Heart left ventricle (tissue), 13 donors: ENCODE data around the gene PGD.

ENCODE experiments used
- POLR2A ChIP-seq, 2 donors: fragments of 450-650 bp; IDR thresholded peaks; one replicate each; pipeline ENCODE4 v1.6.1; 2017; ENCODE audit warnings: antibody characterized with exemption in 2 of 2, mild to moderate bottlenecking in 2 of 2, moderate library complexity in 2 of 2
- TF ChIP-seq, protein P1 (sequence below), 12 donors: fragments of 200-600 bp; sonication (generic) in 4 of 12; IDR thresholded peaks; one replicate each; pipeline versions ENCODE4 v1.5.0 to v1.8.0; 2018 to 2022; ENCODE audit warnings: antibody characterized with exemption in 12 of 12, mild to moderate bottlenecking in 5 of 12
- donor health status: ischemic (EF 13 %, LVEDD 7.1; RV severe dilation, severe dysfunction).
- donor health status: DM: no; HTN: yes; CAD: no.
- donor health status: DM: no; HTN: no; CAD: no.
- donor health status: ischemic (EF 25% LVEDD 6.9; RV normal size, moderate dysfunction).
- donor health status: ischemic (EF 25% LVEDD 5.7; RV mildly dilated, moderate dysfunction).
- donor health status: ischemic (EF 35%, LVEDD 5.7; RV mildly dilated, moderate dysfunction).
- donor health status: nonischemic (EF 11% LVEDD 7.7; RV severe dilation, severe dysfunction).
- donor health status: DM: yes; HTN: yes; CAD: no.
- donor health status: PGD.
- donor health status: ischemic (EF 29% LVEDD 5.4; RV normal size, mild dysfunction).
- donor health status: nonischemic (EF 23%, LVEDD 6.1; RV moderate dilation, normal function).

DNA sequence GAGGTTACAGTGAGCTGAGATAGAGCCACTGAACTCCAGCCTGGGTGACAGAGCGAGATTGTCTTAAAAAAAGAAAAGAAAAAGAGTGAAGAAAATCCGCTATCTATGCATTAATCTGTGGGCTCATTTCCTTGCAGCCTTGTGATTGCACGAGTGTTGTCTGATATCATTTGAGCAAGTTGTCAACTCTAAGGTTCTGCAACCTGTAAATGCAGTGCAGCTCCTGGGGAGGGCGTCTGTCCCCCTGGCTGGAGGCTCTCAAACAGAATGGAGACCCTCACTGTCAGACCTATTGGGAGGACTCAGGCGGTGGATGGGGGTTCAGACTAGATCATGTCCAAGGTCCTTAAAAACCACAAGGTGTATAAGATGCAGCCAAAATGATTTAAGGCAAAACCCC is 57.2 kb downstream of the PGD start:
- TF ChIP-seq, protein P1, sequence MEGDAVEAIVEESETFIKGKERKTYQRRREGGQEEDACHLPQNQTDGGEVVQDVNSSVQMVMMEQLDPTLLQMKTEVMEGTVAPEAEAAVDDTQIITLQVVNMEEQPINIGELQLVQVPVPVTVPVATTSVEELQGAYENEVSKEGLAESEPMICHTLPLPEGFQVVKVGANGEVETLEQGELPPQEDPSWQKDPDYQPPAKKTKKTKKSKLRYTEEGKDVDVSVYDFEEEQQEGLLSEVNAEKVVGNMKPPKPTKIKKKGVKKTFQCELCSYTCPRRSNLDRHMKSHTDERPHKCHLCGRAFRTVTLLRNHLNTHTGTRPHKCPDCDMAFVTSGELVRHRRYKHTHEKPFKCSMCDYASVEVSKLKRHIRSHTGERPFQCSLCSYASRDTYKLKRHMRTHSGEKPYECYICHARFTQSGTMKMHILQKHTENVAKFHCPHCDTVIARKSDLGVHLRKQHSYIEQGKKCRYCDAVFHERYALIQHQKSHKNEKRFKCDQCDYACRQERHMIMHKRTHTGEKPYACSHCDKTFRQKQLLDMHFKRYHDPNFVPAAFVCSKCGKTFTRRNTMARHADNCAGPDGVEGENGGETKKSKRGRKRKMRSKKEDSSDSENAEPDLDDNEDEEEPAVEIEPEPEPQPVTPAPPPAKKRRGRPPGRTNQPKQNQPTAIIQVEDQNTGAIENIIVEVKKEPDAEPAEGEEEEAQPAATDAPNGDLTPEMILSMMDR (IDR thresholded peaks at IDR 0.05) = no peak
- no peak for TF ChIP-seq POLR2A (IDR thresholded peaks at IDR 0.05)
